HEK293T (cell line): ENCODE data around the gene DIO3.

ENCODE experiments used
- CTCF ChIA-PET: fragments of 350-600 bp; formaldehyde crosslinking; extraction: SDS; loops from one replicate; lab custom pipeline; 2021; ENCODE audit warnings: antibody characterized with exemption, inconsistent platforms; lab: Yijun Ruan, JAX
- POLR2A ChIA-PET: fragments of 350-600 bp; formaldehyde crosslinking; extraction: SDS; loops from one replicate; lab custom pipeline; 2020; ENCODE audit warnings: antibody characterized with exemption, inconsistent platforms; lab: Yijun Ruan, JAX
- DNase-seq: peaks from one replicate; pipeline ENCODE4 v3.0.0; 2012; ENCODE audit warnings: mixed read lengths; ENCODE audit errors: extremely low spot score
- ARNT ChIP-seq: fragments of 450-650 bp; IDR thresholded peaks from 2 replicates; pipeline ENCODE4 v1.6.1; 2017; ENCODE audit warnings: mild to moderate bottlenecking
- BHLHE40 ChIP-seq: fragments of 450-650 bp; IDR thresholded peaks from 2 replicates; pipeline ENCODE4 v1.6.1; 2016; ENCODE audit warnings: mild to moderate bottlenecking, moderate library complexity, borderline replicate concordance
- CTBP1 ChIP-seq: fragments of 450-650 bp; IDR thresholded peaks from 2 replicates; pipeline ENCODE4 v1.6.1; 2016; ENCODE audit warnings: borderline replicate concordance
- ELF4 ChIP-seq: fragments of 450-650 bp; IDR thresholded peaks from 2 replicates; pipeline ENCODE4 v1.6.1; 2017; ENCODE audit warnings: antibody characterized with exemption
- FOXA1 ChIP-seq: fragments of 450-650 bp; IDR thresholded peaks from 2 replicates; pipeline ENCODE4 v1.6.1; 2016; ENCODE audit warnings: mild to moderate bottlenecking
- FOXK2 ChIP-seq: fragments of 450-650 bp; IDR thresholded peaks from 2 replicates; pipeline ENCODE4 v1.6.1; 2016; ENCODE audit warnings: mild to moderate bottlenecking
- FOXM1 ChIP-seq: fragments of 450-650 bp; IDR thresholded peaks from 2 replicates; pipeline ENCODE4 v1.6.1; 2017; ENCODE audit warnings: mild to moderate bottlenecking, borderline replicate concordance
- HDGF ChIP-seq: fragments of 450-650 bp; IDR thresholded peaks from 2 replicates; pipeline ENCODE4 v1.6.1; 2017; ENCODE audit warnings: antibody characterized with exemption, borderline replicate concordance
- L3MBTL2 ChIP-seq: fragments of 450-650 bp; conservative IDR thresholded peaks from 2 replicates; pipeline ENCODE4 v1.6.1; 2016; ENCODE audit warnings: mild to moderate bottlenecking
- LEF1 ChIP-seq: fragments of 450-650 bp; IDR thresholded peaks from 2 replicates; pipeline ENCODE4 v1.6.1; 2017; ENCODE audit warnings: mild to moderate bottlenecking, borderline replicate concordance
- NFRKB ChIP-seq: fragments of 450-650 bp; IDR thresholded peaks from 2 replicates; pipeline ENCODE4 v1.6.1; 2016; ENCODE audit warnings: mild to moderate bottlenecking, moderate library complexity
- SP1 ChIP-seq: fragments of 450-650 bp; IDR thresholded peaks from 2 replicates; pipeline ENCODE4 v1.6.1; 2017
- SUZ12 ChIP-seq: fragments of 450-650 bp; IDR thresholded peaks from 2 replicates; pipeline ENCODE4 v1.6.1; 2016; ENCODE audit warnings: mild to moderate bottlenecking
- TARDBP ChIP-seq: fragments of 450-650 bp; IDR thresholded peaks from 2 replicates; pipeline ENCODE4 v1.6.1; 2016
- ZNF384 ChIP-seq: fragments of 450-650 bp; IDR thresholded peaks from 2 replicates; pipeline ENCODE4 v1.6.1; 2016
- TF ChIP-seq, protein P1 (sequence below): fragments of 450-650 bp; IDR thresholded peaks from 2 replicates; pipeline ENCODE4 v1.6.1; 2016

DIO3 gene

DNA sequence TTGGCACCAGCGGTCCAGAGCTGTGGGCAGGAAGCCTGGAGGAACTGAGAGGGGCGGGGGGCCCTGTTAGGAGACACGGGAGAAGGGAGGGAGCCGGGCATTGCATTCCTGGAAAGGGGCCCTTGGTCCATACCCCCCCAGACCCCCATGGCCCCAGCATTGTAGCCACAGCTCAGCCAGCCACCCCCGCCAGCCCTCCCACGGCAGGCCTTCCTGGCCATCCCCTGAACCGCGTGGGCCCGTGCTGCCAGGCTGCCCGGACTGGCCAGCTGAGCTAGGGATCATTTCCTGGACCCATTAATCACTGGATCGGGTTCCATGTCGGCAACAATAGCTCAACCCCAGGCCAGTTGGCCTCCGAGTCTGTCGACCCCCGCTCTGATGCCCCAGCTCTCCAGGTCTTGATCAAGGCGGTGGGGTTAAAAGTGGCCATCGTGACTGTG is 39.8 kb upstream of the DIO3 start:
- DNase-seq: no peak
- TF ChIP-seq FOXA1 (no peak), HDGF (no peak), L3MBTL2 (no peak), FOXK2 (no peak), SUZ12 (no peak), LEF1 (no peak), CTBP1 (no peak), ARNT (no peak), ZNF384 (no peak), FOXM1 (no peak), SP1 (no peak), BHLHE40 (no peak)
- TF ChIP-seq, protein P1, sequence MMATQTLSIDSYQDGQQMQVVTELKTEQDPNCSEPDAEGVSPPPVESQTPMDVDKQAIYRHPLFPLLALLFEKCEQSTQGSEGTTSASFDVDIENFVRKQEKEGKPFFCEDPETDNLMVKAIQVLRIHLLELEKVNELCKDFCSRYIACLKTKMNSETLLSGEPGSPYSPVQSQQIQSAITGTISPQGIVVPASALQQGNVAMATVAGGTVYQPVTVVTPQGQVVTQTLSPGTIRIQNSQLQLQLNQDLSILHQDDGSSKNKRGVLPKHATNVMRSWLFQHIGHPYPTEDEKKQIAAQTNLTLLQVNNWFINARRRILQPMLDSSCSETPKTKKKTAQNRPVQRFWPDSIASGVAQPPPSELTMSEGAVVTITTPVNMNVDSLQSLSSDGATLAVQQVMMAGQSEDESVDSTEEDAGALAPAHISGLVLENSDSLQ: no peak
- ChIA-PET CTCF (no interaction called here), POLR2A (no interaction called here)

DNA sequence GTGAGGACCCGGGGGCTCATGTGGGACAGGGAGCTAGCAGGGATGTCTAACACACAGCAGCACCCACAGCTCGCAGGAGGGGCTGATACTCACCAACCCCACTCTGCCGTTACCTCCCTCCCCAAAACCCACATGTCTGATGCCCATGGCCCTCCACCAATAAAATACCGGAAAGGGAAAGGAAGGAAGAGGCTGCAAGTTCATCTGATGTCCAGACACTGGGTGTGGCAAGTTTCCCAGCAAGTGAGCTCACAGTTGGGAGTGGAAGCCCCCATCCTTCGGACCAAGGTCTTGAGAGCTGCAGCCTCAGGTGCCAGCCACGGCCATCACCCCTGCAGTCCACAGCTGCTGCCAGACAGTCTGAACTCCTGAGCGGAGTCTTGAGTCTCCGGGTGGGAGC is 39.3 kb upstream of the DIO3 start:
- DNase-seq: no peak
- ChIA-PET CTCF (no interaction called here), POLR2A (no interaction called here)
- no peak for TF ChIP-seq TARDBP
- TF ChIP-seq ZNF384: no peak
- no peak for TF ChIP-seq LEF1
- no peak for TF ChIP-seq FOXA1
- TF ChIP-seq FOXK2: no peak
- TF ChIP-seq, protein P1: no peak

DNA sequence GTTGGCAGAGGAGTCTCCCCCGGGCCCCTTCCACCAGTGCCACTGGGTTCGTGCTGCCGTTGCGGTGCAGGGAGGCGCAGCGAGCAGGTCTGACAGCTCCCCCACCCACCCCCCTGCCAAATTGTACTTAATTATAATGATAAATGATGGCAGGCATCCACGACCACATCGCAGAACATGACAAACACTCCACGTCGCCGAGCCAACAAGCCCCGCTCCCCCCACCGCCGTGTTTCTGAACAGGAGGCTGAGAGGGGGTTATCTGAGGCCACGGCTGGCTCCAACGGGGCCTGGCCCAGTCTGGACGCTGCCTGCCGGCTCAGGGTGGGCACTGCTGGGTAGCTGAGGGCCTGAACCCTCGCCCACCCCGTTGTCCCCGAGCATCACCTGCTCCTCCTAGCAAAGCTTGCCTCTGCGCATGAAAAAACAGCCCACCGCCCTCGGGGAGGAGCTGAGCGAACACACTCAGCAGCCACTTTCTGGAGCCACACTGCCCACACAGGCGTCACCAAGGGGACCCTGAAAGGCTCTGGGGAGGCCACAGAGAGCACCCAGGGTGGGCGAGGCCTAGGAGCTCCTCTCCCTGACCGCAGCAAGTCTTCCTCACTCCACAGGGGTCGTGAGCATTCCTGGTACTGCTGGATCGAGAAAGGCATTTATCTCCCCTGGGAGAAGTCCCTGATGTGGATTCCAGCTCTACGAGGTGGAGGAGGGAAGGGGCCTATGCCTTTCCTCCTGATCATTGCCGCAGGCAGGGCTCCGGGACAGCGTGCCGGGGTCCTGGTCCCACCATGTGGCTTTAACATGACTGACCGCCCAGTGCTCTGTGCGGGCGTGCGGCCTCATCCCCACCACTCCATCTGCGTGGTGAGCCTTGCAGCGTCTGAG is 35.4 kb upstream of the DIO3 start:
- no peak for DNase-seq
- CTCF ChIA-PET: no interaction called here
- POLR2A ChIA-PET: no interaction called here
- no peak for TF ChIP-seq L3MBTL2
- TF ChIP-seq ZNF384: no peak
- TF ChIP-seq, protein P1: no peak
- TF ChIP-seq FOXM1: no peak
- no peak for TF ChIP-seq LEF1
- TF ChIP-seq ELF4: no peak
- no peak for TF ChIP-seq HDGF

GRCh38 chr14:101527987-101528386 is 33.3 kb upstream of the DIO3 start:
- DNase-seq: no peak
- ChIA-PET POLR2A (no interaction called here), CTCF (no interaction called here)
- TF ChIP-seq TARDBP (no peak), L3MBTL2 (no peak), FOXM1 (no peak), FOXA1 (no peak), NFRKB (no peak), LEF1 (no peak), ZNF384 (no peak), ARNT (no peak), SUZ12 (no peak), CTBP1 (no peak), FOXK2 (no peak), HDGF (no peak), BHLHE40 (no peak)

DNA sequence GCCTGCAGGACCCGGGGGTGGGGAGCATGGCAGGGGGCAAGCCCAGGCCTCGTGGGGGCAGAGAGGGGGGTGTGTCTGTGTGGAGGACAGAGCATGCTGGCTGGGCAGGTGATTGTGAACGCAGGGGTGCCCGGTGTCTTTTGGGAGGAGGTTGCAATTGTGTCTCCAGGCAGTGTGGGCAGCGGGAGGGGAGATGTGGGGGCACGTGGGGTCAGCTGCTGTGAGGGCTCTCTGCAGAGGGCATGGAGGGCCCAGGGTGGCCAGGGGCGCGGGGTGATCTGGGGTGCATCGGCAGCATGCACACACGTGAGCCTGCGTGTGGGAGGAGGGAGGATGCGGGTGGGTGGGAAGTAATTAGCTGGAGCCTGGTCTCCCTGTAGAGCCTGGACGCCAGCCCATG is 32.2 kb upstream of the DIO3 start:
- DNase-seq: no peak
- ChIA-PET POLR2A (no interaction called here), CTCF (no interaction called here)
- TF ChIP-seq SUZ12 (no peak), FOXA1 (no peak)

DNA sequence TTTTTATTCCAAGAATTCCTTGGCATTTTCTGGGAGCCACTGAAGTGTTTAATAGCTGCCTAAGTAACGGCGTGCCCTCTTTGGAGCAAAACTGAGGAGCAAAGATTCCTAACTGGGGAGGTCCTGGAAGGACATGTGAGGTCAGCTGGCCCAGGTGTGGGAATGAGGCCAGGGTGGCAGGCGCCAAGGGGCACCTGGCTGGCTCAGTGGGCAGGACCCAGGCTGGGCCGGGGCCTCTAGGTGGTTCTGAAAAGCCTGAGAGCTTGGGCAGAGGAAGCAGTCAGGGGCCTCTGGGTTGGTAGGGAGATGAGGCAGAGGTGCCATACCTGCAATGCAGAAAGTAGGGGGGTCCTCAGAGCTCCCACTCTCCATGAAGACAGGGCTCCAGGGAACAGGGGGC is 27.1 kb upstream of the DIO3 start:
- no peak for DNase-seq
- CTCF ChIA-PET: no interaction called here
- POLR2A ChIA-PET: no interaction called here
- TF ChIP-seq FOXK2: no peak
- no peak for TF ChIP-seq ARNT
- TF ChIP-seq TARDBP: no peak
- no peak for TF ChIP-seq SP1
- TF ChIP-seq, protein P1: no peak
- no peak for TF ChIP-seq LEF1
- TF ChIP-seq SUZ12: no peak
- no peak for TF ChIP-seq NFRKB
- no peak for TF ChIP-seq FOXA1
- TF ChIP-seq HDGF: no peak
- TF ChIP-seq ZNF384: no peak
- no peak for TF ChIP-seq ELF4
- no peak for TF ChIP-seq BHLHE40
